C4-2B (cell line): ENCODE results near the gene GNAT3.

Source experiments
- ZFX ChIP-seq: fragments of 450-650 bp; IDR thresholded peaks from 2 replicates; pipeline ENCODE4 v1.6.1; 2017
- TF ChIP-seq, protein P1 (sequence below): fragments of 450-650 bp; conservative IDR thresholded peaks from 2 replicates; pipeline ENCODE4 v1.5.1; 2017; ENCODE audit warnings: mild to moderate bottlenecking

DNA sequence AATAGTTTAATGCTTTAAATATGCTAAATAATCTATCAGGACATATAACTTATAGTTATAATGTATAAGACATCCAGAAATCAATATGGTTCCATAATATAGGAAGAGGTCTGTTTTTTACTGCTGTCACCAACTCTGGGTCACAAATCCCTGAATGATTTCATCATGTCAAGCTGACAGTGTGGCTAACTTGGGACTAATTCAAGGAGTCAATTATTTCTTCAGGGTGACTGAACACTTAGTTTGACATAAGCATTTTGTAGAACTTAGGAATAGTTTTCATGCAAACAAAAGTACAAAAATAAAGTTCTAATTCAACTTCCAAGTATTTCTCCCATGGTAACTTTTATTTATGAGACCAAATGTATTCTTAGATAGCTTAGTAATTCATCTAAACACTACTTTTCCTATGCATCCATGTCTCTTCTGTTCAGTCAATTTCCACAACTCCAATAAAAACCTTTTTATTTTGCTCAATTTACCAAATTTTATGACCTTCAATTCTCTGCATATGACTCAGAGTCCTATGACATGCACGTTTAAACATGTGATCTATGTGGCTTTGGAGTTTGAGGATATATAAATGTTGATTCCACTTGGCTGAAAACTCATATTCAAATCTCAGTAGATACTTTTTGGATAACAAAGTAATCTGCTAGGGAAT lies 40.3 kb upstream of the GNAT3 start:
- TF ChIP-seq, protein P1, sequence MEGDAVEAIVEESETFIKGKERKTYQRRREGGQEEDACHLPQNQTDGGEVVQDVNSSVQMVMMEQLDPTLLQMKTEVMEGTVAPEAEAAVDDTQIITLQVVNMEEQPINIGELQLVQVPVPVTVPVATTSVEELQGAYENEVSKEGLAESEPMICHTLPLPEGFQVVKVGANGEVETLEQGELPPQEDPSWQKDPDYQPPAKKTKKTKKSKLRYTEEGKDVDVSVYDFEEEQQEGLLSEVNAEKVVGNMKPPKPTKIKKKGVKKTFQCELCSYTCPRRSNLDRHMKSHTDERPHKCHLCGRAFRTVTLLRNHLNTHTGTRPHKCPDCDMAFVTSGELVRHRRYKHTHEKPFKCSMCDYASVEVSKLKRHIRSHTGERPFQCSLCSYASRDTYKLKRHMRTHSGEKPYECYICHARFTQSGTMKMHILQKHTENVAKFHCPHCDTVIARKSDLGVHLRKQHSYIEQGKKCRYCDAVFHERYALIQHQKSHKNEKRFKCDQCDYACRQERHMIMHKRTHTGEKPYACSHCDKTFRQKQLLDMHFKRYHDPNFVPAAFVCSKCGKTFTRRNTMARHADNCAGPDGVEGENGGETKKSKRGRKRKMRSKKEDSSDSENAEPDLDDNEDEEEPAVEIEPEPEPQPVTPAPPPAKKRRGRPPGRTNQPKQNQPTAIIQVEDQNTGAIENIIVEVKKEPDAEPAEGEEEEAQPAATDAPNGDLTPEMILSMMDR = no peak
- TF ChIP-seq ZFX = no peak
